HG02885 (cell line): ENCODE measurements around the gene MED25.

Source experiments
- ATAC-seq: cut with Tn5 transposase; IDR thresholded peaks from one replicate; pipeline ENCODE4 v1.9.1; 2021; ENCODE audit warnings: mild to moderate bottlenecking; ENCODE audit not compliant: unreplicated experiment, poor library complexity

MED25 gene

DNA sequence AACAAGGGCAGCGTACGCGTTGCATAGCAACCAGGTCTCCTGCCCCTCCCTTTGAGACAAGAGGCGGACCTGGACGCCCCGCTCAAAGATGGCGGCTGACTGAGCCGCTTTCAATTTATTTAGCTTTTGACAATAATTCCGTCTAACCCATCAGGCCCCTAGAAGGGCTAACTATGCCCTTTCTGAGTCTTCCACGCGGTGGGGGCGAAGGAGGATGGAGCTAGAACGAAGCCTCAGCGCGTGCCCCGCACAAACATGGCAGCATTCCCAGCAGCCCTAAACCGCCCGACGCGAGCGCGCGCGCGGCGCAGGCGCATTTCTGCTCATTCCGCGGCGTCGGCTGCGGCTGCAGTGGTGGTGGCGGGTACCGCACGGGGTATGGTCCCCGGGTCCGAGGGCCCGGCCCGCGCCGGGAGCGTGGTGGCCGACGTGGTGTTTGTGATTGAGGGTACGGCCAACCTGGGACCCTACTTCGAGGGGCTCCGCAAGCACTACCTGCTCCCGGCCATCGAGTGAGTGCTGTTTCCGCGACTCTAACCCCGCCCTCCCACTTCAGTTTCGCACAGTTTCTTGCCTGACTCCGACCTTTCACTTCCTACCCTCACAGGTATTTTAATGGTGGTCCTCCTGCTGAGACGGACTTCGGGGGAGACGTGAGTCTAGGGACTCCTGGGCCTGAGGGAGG is at the start of gene MED25:
Gene MED25 (plus strand): TSS at position 326 of the 685 bp plus-strand sequence. CDS start 53 bp downstream, at position 379.
- peak; percentile 68 for ATAC-seq

DNA sequence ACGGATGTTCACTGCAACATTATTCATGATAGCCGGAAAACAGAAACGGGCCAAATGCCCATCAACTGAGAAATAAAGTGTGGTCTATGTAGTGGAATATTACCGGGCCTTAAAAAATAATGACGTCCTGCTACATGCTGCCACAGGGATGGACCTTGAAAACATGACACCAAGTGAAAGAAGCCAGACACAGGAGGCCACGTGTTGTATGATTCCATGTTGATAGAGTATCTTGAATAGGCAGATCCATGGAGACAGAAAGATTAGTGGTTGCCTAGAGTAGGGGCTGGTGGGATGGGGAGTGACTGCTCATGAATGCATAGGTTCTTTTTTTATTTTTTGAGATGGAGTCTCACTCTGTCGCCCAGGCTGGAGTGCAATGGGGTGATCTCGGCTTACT is 47.6 kb upstream of the MED25 start:
- ATAC-seq = no peak

DNA sequence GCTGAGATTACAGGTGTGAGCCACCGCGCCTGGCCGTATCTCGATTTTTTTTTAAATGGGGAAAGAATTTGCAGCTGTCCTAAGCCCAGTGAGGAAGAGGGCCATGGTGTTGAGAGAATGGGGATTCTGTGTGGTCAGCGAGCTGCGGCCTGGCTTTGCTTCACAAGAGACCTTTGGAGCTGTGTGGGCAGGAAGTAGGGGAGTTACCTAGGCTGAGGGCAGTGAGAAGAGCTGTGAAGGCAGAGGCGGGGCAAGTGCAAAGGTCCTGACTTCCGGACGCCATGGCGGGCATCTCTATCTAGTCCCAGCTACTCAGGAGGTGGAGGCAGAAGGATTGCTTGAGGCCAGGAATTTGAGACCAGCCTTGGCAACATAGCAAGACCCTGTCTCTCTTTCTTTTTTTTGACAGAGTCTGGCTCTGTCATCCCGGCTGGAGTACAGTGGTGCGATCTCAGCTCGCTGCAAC is 46.4 kb upstream of the MED25 start:
- ATAC-seq = no peak

DNA sequence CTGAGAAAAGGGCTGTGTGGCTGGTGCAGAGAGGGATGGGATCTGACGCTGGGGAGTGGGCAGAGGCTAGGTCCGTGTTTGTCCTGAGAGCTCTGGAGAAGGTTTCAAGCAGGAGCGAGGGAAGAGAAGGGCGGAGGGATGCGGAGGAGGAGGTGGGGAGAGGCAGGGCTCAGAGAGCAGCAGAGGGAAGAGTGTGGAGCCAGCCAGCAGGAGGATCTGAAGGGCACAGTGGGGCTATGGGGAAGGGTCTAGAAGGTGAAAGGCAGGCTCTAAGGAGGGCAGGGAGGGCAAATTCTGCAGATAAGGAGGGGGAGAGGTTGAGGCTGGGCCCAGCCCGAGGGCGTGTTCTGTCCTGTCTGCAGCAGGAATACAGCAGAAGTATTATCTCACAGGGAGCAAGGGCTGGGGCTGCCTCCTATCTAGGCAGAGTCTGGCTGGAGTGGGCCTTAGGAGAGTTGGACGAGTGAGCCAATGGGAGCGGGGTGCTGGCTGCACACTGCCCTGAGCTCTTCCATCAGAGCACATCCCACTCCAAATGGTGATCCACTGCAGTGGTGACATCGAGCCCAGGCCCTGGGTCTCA is 45.1 kb upstream of the MED25 start:
- ATAC-seq = no peak

DNA sequence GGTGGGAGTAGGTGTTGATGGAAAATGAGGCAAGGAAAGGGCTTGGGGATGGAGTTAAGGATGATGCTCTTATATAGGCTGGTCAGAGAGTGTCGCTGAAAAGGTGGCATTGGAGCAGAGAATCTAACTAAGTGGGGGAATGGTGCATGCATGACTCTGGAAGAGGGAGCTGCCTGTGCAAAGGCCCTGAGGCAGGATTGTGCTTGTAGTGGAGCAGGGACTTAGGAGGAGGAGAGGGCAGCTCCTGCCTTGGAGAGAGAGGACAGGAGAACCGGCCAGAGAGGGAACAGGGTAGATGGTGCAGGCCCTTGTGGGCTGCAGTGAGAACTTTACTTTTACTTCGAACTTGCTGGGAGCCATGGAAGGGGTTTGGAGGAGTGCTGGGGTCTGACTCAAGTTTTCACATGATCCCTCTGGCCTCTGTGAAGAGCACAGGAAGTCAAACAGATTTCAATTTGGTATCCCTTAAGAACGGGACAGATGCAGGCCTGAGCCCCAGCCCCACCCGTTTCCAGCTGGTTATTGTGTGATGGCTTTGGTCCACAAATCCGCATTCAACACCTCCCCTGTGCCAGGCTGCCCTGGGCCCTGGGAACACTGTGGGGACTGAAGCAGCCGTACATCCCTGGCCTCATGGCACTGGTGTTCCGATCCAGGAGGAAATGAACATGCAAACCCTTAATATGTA is 44.3 kb upstream of the MED25 start:
- no peak for ATAC-seq

DNA sequence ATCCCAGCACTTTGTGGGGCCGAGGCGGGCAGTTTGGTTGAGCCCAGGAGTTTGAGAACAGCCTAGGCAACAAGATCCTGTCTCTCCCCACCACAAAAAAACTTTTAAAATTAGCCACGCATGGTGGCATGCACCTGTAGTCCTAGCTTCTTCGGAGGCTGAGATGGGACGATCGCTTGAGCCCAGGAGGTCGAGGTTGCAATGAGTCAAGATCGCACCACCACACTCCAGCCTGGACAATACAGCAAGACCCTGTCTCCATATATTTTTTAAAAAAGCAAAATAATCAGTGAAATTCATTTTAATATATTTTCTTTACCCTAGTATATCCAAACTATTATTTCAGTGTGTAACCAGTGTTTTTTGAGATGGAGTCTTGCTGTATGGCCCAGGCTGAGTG is 43.1 kb upstream of the MED25 start:
- ATAC-seq = no peak

DNA sequence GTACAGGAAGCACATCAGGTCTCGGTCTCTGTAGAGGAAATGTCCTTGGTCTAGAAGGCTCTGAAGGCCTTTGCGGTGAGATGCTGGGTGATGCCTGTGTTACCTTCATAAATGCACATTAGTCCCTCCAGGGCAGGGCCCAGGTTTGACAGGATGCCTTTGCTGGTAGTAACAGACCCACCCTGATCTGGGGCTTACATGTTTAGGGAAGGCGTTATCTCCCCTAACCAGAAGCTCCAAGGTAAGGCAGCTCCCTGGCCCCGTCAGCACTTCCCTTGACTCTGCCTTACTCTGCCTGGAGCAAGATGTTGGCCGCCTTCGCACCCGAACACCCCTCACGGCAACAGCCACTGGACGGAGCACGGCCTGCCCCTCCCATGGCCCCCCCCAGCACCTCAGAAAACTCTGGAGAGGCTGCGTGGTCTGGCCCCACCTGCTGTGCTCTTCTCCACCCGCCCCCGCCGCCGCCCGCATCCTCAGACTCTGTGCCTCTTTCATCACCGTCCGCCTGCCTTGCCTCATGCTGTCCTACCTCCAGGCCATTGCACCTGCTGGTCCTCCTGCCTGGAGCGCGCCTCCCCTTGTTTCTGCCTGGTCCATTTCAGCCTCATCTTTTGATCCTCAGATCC is 42.2 kb upstream of the MED25 start:
- no peak for ATAC-seq

DNA sequence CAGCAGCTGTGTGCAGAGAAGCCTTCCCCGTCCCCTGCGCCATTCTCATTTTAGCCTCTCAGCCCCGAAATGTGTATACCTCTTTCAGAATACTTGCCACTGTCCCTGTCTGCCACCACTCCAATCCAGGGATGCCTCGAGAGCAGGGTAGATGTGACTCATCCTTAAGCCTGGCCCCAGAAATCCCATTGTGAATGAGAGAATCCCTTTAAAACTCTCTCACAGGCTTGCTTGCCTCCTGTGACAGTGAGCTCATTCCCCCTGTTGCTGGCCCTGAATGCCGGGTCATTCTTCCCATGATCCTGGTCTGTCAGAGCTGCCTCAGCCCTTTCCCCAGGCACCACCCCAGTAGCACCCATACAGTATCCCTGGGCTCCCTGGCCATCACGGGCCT is 41.7 kb upstream of the MED25 start:
- ATAC-seq = no peak

DNA sequence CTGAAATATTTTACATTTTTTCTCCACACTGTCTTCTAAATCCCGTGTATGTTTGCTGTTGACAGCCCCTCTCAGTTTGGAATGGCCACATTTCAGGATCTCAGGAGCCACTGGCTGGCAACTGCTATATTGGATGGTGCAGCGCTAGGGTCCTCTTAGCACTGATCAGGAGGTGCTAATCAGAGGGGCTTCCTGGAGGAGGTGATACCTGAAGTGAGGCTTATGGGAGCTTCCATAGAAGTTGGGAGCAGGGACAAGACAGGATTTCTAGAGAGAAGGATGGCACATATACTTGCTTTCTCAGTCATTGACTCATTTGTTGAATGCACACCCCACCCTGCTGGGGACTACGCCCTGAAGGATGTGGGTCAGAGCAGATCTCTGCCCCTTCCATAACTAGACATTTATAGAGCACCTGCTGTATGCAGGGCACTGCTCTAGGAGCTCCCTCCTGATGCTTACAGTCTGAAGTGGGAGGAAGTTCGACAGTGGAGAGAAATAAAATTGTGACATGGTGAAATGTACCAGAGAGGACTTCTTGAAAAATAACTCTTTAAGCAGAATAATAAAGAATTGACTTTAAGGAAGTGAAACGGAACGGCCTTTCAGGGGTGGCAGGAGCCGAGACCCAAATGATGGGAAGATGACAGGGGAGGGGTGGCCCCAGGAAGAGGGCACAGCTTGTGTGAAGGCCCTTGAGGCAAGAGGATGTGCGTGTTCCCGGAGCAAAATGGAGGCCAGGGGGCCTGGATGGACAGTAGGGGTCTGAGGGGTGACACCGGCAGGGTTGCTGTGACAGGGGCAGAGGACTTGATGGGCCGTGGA is 38.1 kb upstream of the MED25 start:
- no peak for ATAC-seq

DNA sequence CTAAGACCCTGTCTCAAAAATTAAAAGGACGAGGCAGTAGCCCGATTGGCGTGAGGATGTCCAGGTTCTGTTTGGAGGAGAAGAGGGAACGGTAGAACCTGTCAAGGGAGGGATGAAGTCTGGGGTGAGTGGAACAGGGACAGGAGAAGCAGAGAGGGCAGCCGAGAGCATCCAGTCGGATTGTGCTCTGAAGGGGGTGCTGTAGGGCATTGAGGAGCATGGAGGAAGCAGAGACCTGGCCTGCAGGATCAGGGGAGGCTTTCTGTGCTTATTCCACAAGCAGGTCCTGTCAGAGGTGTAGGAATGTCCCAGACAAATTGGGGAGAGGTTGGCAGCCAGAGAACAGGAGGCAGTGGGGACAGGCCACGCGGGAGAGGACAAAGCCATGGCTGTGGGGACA is 37.2 kb upstream of the MED25 start:
- no peak for ATAC-seq

DNA sequence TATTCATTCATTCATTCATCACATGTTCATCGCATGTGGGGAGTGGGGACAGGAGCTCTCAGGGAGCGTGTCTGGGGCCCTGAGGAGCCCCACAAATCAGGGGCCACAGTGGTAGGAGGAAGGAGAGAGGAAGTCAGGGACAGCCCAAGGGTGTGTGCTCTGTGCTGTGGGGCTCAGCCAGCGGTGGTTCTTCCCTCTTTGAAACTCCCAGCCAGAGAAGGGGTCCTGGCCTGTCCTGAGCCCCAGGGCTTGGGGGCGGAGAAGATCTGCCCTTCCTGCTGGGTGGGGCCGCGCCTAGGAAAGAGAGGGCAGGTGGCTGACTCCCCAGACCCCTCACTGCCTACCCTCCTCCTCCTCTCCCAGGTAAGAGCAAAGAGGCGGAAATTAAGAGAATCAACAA is 36.7 kb upstream of the MED25 start:
- ATAC-seq = no peak

DNA sequence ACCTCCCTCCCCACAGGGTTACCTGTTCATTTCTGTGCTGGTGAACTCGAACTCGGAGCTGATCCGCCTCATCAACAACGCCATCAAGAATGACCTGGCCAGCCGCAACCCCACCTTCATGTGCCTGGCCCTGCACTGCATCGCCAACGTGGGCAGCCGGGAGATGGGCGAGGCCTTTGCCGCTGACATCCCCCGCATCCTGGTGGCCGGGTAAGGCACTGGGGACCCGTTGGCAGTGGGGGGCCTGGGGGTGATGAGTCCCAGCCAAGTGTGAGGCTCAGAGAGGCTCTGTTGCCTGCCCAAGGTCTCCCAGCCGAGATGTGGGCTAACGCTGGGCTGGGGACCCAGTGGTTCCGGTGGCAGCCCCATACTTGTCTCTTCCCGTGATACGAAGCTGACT is 35.6 kb upstream of the MED25 start:
- no peak for ATAC-seq

DNA sequence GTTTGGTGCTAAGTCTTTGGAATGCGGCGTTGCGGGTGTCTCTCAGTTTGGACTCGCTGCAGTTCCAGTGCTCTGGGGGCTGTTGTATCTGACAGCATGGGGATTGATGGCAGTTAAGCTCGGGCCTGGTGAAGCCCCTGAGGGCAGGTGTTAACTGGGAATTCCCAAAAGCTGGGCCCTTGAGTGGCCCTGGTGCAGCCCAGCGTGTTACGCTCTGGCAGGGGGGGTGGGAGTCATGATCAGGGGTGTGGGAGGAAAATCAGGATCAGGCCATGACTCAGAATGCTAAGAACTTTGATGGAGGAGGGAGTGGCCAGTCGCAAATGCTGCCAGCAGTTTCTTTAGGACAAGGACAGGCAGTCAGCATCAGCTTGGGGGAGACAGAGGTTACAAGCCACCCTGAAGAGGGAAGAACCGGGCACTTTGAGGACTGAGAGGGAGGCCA is 31.7 kb upstream of the MED25 start:
- no peak for ATAC-seq

DNA sequence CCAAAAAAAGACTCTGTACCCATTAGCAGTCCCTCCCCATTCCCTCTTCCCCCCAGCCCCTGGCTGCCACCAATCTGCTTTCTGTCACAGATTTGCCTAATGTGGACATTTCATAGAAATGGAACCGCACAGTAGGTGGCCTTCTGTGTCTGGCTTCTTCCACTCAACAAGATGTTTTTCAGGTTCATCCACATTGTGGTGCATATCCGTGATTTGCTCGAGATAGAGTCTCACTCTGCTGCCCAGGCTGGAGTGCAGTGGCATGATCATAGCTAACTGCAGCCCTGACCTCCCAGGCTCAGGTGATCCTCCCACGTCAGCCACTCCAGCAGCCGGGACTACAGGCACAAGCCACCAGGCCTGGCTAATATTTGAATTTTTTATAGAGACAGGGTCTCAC is 30.3 kb upstream of the MED25 start:
- no peak for ATAC-seq

DNA sequence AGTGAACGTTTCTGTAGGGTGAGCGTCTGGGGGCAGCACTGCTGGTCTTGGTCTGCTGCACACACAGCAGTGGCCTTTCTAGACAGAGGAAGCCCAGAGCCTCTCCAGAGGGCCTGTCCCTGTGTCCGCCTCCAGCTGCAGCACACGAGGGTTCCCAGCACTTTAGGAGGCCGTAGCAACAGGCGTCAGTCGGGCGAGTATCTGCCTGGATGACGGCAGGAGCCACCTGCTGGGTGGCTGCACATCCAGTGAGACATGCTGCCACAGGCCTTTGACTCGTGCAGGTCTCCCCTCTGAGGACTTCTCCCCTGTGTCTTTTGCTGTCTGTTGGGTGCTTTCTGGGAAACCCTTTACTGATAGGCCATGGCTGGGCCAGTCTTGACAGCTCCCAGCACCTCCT is 29.2 kb upstream of the MED25 start:
- no peak for ATAC-seq

DNA sequence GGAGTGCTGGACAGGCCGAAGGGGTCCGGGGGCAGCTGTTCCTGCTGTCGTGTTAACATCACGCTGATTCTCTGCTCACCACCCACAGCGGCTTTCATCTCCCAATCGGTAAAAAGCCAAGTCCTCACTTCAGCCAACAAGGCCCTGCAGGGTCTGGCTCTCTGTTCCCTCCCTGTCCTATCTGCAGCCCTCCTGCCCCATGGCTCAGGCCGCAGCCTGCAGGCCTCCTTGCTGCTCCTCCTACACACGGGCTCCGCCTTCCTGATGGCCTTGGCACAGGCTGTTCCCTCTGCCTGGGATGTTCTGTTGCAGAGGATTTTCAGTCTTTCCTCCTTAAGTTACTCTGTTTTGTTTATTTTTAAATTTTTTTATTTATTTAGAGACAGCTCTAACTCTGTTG is 27.2 kb upstream of the MED25 start:
- ATAC-seq = no peak

DNA sequence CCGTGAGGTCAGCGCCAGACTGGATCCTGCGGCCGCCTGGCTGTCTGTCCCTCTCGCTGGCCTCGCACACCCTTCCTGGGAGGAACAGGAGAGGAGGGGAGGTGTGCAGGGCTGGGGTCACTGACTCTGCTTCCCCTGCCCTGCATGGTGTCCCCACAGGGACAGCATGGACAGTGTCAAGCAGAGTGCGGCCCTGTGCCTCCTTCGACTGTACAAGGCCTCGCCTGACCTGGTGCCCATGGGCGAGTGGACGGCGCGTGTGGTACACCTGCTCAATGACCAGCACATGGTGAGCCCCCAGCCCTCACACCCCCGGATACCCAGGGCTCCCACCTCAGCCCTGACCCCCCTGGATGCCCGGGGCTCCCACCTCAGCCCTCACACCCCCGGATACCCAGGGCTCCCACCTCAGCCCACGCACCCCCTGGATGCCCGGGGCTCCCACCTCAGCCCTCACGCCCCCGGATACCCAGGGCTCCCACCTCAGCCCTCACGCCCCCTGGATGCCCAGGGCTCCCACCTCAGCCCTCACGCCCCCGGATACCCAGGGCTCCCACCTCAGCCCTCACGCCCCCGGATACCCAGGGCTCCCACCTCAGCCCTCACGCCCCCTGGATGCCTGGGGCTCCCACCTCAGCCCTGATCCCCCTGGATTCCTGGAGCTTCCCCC is 26.2 kb upstream of the MED25 start:
- ATAC-seq = no peak

DNA sequence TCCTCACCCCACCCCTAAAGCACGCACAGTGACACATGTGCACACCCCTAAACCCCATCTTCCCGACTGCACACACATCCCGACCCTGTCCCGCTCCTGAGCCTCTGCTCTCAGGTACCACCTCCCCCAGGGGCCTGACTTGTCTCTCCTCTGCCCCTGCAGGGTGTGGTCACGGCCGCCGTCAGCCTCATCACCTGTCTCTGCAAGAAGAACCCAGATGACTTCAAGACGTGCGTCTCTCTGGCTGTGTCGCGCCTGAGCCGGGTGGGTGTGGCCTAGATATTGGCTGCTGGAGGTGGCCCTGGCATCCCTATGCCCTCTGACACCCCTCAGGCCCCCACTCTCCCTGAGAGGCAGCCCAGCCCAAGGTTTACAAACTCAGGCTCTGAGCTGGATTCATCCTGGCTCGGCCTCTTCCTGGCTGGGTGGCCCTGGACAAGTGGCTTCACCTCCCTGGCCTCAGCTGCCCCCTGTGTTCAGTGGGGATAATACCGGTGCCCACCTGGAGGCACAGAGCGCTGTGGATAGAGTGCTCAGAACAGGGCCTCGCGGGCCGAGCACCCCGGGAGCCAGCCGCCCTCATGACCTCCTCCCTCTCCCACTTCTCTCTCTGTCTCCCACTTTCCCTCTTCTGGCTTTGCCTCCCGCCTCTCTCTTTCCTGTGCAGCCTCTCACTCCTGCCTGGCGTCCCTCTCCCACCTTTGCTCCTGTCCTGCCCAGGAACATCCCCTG is 25.1 kb upstream of the MED25 start:
- ATAC-seq = no peak

DNA sequence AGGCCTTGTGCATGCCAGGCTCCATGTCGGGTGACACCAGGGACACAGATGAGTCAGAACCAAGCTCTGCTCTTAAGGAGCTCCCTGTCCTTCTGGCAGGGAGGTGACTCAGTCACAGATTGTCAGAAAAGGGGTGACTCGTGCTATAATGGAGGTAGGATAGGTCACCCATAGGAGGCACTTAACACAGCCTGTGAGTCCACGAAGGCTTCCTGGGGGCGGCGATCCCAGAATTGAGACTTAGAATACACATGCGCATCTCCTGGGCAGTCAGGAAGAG is 24.6 kb upstream of the MED25 start:
- ATAC-seq = no peak
